Adipose tissue (tissue), 3 donors: ENCODE measurements around the gene ADAMTS20. TPM values are rescaled to one million over a fixed set of nuclear protein-coding genes. Genes with fewer than 3 reads are reported as not detected.
"Not testable (repeated sequence)": the region's sequence is repeated elsewhere in the genome, so short reads cannot be mapped to it uniquely, and the experiment has no call there.

Experiments used
- H3K27ac ChIP-seq: one replicate; pipeline ENCODE4 v1.5.1; 2013; ENCODE audit warnings: low read depth, low read length
- WGBS, 3 donors: extraction: QIAGEN DNeasy Blood & Tissue Kit; methylation state at CpG; one replicate each; pipeline ENCODE4 v1.1.7; 2013; 5-methylcytosine and 5-hydroxymethylcytosine counted together
- polyA plus RNA-seq, 3 donors: library from polyadenylated mRNA; stranded (reverse); fragments of 200-250 nt; gene quantifications; one replicate each; pipeline ENCODE4 v1.2.3, GENCODE V29; 2013
- donor health status: healthy with polysubstance abuse.
- donor health status: Bipolar disorder and iron deficiency.
- donor health status: healthy.

ADAMTS20 gene
- polyA plus RNA-seq, 3 donors, result not detected

- 50 to 80% (median 71%) methylated on average over 1 of the region's 1 CpG for WGBS, 3 donors
- no peak overlapping the region for H3K27ac ChIP-seq
Observed at GRCh38 chr12:43381879-43382278, 170.1 kb downstream of the ADAMTS20 start.

DNA sequence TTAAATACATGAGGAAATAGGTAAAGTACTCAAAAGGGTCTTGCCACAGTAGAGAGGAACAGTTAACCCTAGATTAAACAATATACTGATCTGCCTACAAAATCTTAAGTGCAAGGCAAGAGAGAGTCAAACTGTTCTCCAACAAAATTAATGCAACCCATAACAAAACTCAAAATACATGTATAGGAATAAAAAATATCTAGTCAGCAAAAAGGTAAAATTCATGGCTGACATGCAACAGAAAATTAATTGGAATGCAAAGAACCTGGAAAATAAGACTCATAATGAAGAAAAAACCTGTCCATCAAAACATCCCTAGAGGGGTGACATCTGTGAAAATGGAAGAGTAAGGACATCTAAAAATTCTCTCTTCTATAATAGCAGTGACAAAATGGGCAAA, 173.6 kb downstream of the ADAMTS20 start:
- H3K27ac ChIP-seq, result no peak overlapping the region

DNA sequence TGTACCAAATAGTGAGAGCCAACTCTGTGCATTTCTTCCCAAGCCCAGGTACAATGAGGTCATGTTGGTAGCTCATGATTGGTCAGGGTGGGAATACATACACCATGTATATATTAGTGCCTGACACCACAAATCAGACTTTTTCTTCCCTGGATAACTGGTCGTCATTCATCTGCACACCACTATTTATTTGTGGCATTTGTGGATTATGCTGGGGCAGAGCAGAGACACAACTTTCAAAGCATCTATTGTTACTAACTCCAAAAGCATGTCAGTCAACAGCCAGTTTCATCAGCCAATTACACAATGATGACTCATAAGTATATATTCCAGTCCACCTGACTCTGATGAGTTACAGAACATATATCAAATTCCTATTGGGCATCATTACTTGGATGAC, 181.7 kb downstream of the ADAMTS20 start:
- H3K27ac ChIP-seq, result no peak overlapping the region
- 78 to 86% (median 84%) methylated on average over 1 of the region's 1 CpG for WGBS, 3 donors

DNA sequence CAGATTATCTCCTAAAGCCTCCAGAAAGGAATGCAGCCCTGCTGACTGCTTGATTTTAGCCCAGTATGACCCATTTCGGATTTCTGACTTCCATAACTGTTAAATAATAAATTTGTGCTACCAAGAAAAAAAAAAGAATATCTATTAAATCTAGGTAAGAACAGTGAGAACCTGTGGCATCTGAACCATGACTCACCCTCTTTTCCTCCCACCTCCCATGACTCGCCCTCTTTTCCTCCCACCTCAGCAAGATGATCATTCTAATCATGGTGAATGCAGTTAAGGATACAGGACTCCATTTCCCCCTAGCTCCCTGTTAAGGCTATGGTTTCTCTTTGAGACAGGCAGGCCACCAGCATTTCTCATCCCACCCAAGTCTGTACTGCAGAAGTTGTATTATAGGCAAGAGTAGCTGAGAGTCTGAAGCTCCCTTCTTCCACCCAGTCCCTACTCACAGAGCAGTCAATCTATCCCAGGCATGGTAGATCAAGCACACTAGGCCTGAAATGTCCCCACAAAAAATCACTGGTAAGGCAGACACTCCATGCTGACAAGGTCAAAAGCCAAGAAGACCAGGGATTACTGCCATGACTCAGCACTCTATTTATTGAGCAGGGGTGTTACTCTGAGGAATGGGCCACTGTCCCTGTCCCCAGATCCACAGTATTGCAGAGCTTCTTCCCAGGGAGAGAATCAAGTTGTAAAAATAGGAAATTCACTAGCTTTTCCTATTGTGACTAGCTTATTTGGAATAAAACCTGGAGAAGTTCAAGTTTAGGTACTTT, 188.9 kb downstream of the ADAMTS20 start:
- no peak overlapping the region for H3K27ac ChIP-seq
- 57 to 81% (median 67%) methylated on average over 2 of the region's 2 CpGs for WGBS, 3 donors

DNA sequence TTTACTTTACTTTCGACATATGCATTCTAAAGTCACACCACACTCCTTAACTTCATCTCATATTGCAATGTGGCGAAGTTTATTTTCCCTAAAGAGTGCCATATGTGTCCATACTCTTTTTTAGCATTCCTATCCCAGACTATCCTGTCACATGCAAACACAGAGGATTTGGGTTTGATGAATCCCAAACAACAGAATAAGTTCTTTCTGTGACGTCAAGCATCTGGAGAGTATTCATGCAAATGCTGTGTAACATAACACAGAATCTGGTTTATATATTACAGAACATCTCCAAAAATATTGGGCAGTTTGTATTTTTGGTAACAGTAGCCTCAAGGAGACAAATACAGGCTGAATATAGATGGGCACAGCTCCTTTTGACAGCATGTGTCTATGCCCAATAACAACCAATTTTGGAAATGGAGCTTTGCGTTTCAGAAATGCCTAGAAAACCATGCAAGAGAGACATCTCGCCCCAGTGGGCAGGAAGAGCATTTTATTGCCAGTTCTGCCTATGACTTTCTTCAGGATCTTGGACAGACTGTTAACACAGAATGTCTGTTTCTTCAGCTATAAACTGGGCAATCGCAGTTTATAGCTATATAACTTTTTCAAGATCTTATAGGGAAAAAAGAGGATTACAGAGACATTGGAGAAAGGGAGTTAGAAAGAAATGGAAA, 190.8 kb downstream of the ADAMTS20 start:
- H3K27ac ChIP-seq, result no peak overlapping the region
- 72 to 82% (median 79%) methylated on average over 6 of the region's 6 CpGs for WGBS, 3 donors

GRCh38 chr12:43360001-43360400, 192.0 kb downstream of the ADAMTS20 start:
- not testable (repeated sequence) for H3K27ac ChIP-seq
- WGBS, 3 donors, result 89 to 96% (median 93%) methylated on average over 10 of the region's 10 CpGs

GRCh38 chr12:43357141-43357540, 194.9 kb downstream of the ADAMTS20 start:
- no peak overlapping the region for H3K27ac ChIP-seq
- 91 to 98% (median 95%) methylated on average over 1 of the region's 1 CpG for WGBS, 3 donors

GRCh38 chr12:43352001-43352400, 200.0 kb downstream of the ADAMTS20 start:
- 69 to 90% (median 70%) methylated on average over 3 of the region's 3 CpGs for WGBS, 3 donors
- no peak overlapping the region for H3K27ac ChIP-seq

DNA sequence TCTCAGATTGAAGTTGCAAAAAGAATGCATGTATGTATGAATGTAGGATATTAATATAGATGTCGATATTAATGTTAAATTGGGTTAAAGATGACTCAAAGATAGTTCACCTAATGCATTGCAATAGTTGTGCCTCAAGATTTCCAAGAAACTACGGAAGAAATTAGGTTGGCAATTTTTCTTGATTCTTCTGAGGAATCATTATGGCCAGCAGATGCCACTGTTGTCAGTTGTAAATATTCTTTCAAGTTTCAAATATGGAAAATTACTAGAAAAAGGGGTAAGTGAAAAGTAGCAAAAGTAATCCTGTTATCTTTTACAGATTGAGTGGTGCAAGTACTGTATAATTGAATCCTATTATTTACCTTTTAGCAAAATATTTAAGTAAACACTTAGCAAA, 202.1 kb downstream of the ADAMTS20 start:
- H3K27ac ChIP-seq, result no peak overlapping the region
- 59 to 72% (median 66%) methylated on average over 2 of the region's 2 CpGs for WGBS, 3 donors

GRCh38 chr12:43348221-43348620, 203.8 kb downstream of the ADAMTS20 start:
- H3K27ac ChIP-seq, result no peak overlapping the region
- 65 to 76% (median 72%) methylated on average over 3 of the region's 3 CpGs for whole genome bisulfite sequencing, 3 donors

DNA sequence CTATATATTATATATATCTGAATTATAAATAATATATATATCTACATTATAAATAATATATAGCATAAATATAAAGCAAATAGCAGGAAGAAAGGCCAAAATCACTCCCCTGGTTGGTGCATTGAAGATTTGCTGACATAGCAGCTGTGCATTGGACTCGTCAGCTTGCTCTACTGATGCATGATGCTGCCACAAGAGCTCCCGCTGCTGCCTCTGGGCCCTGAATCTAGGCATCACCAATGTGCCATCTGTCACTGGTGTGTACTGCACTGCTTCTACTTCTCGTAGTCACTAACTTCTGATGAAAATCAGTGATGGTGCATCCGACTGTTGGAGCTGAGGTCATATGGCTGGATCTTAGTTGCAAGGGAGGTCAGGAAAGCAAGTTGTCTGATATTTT, 205.0 kb downstream of the ADAMTS20 start:
- H3K27ac ChIP-seq, result no peak overlapping the region
- WGBS, 3 donors, result 81 to 89% (median 88%) methylated on average over 4 of the region's 4 CpGs

DNA sequence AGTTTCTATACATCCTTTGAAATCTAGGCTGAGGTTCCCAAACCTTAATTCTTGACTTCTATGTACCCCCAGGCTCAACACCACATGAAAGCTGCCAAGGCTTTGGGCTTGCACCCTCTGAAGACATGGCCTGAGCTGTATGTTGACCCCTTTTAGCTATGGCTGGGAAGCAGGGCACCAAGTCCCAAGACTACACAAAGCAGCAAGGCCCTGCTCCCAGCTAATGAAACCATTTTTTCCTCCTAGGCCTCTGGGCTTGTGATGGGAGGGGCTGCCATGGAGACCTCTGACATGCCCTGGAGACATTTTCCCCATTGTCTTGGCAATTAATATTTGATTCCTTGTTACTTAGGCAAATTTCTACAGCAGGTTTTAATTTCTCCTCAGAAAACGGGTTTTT, 207.0 kb downstream of the ADAMTS20 start:
- 32 to 83% (median 76%) methylated on average over 1 of the region's 1 CpG for WGBS, 3 donors
- H3K27ac ChIP-seq, result no peak overlapping the region

- H3K27ac ChIP-seq, result not testable (repeated sequence)
- WGBS, 3 donors, result 71 to 84% (median 76%) methylated on average over 3 of the region's 3 CpGs
Observed at GRCh38 chr12:43341785-43342313, 210.2 kb downstream of the ADAMTS20 start.

GRCh38 chr12:43338848-43339526, 213.0 kb downstream of the ADAMTS20 start:
- no peak overlapping the region for H3K27ac ChIP-seq

DNA sequence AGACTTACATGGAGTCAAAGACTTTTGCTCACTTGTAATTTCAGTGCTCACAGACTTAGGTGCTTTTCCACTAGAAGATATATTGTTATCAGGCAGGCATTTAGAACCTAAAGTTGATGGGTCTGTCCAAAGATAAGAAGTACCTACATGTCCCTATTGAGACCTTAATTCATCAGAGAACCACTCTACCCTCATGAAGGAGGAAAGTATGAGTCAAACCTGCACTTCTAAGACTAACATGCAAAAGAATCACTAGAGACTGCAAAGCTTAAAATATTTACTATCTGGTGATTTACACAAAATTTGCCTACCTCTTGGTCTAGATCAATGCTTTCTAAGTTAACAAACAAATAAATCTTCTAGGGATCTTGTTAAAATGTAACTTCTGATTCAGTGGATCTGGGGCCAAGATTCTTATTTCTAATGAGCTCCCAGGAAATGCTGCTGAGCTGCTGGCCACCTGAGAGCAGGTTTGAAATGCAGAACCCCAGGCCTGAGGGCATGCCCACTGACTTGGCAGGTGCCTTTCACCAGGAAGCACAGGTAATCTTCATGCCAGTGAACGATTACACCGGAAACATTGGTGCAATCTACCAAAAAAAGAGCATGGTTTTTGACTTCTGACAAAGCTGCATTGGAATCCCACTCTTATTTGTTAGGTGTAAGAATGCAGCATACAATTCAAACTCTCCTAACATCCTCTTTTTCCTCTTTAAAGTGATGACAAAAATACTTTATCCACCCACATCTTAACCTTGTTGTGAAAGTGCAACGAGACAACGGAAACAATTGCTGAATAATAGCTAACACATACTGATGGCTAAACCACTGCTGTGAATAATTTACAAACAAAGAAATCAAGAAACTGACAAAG, 214.2 kb downstream of the ADAMTS20 start:
- H3K27ac ChIP-seq, result no peak overlapping the region
- WGBS, 3 donors, result 50 to 55% (median 55%) methylated on average over 4 of the region's 4 CpGs

DNA sequence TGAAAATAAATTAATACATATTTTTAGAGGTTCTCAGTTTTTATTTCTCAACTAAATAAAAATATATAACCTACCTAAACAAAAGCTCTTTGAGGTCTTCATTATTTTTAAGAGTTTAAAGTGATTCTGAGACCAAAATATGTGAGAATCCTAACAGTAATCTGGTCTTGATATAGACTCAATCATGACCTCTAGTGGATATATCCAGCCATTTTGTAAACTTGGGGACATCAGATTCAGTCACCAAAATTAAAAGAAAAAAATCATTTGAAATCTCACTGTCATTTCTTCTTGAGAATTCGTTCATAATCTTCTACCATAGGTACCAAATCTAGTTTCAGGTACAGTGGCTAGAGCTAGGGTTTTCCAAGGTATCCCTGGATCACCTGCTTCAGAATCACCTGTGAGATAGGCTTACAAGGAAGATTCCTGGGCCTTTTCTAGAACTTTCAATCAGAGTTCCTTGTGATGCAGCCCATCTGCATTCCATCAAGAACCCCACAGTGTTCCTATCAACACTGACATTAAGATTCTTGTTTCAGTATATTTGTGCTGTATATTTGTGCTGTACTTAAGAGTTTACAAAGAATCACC, 214.9 kb downstream of the ADAMTS20 start:
- 25 to 34% (median 31%) methylated on average over 1 of the region's 1 CpG for WGBS, 3 donors

DNA sequence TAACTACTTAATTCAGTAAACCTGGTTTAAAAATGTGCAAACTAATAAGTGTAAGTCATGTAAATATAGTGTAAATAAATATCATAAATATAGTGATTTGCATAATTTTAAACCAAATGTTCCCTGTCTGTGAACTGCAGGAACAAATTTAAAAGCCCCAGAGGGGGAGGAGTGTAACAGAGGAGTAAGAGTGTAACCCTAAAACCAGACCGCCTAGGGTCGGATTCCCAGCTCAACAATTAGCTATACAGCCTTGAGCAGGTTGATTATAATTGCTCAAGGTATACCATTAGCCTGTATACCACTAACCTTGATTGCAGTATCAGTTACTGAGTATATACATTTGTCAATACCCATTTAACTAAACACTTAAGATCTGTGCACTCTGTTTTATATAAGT, 218.4 kb downstream of the ADAMTS20 start:
- H3K27ac ChIP-seq, result no peak overlapping the region
- WGBS, 3 donors, result 88 to 91% (median 89%) methylated on average over 2 of the region's 2 CpGs

More for the DNA sequence above, 214.9 kb downstream of the ADAMTS20 start:
- no peak overlapping the region for H3K27ac ChIP-seq
